Osteocyte (in vitro differentiated cells): ENCODE results near the gene ARHGEF19. TPM values are rescaled to one million over a fixed set of nuclear protein-coding genes. Genes with fewer than 3 reads are reported as not detected.
A peak's percentile ranks its signal among the peaks of the same experiment; 100 is the strongest.

Experiments used
- DNase-seq: peaks from one replicate; pipeline ENCODE4 v3.0.0; 2021; ENCODE audit warnings: mixed read lengths; ENCODE audit not compliant: unreplicated experiment; ENCODE audit errors: extremely low spot score
- H3K27ac Mint-ChIP-seq: one replicate; pipeline ENCODE4 v1.8.0; 2021; ENCODE audit warnings: mild to moderate bottlenecking, mixed read lengths; ENCODE audit not compliant: unreplicated experiment
- H3K27me3 Mint-ChIP-seq: one replicate; pipeline ENCODE4 v1.8.0; 2021; ENCODE audit warnings: mixed read lengths; ENCODE audit not compliant: unreplicated experiment
- H3K36me3 Mint-ChIP-seq: one replicate; pipeline ENCODE4 v1.8.0; 2021; ENCODE audit warnings: mixed read lengths; ENCODE audit not compliant: unreplicated experiment
- H3K4me1 Mint-ChIP-seq: one replicate; pipeline ENCODE4 v1.8.0; 2021; ENCODE audit warnings: mixed read lengths; ENCODE audit not compliant: unreplicated experiment
- H3K4me3 Mint-ChIP-seq: one replicate; pipeline ENCODE4 v1.8.0; 2021; ENCODE audit warnings: mild to moderate bottlenecking, moderate library complexity, mixed read lengths; ENCODE audit not compliant: unreplicated experiment
- H3K9me3 Mint-ChIP-seq: one replicate; pipeline ENCODE4 v1.8.0; 2021; ENCODE audit warnings: mixed read lengths; ENCODE audit not compliant: unreplicated experiment
- CTCF ChIP-seq: fragments of 200-600 bp; sonication (generic); IDR thresholded peaks from 2 replicates; pipeline ENCODE4 v1.5.0; 2021; ENCODE audit warnings: antibody characterized with exemption, mild to moderate bottlenecking, moderate library complexity
- total RNA-seq: library from RNA; stranded (reverse); gene quantifications from 2 replicates; pipeline ENCODE4 v1.2.1, GENCODE V29; 2021

The ARHGEF19 gene
- total RNA-seq, 1 donor from 2014 or later, result 8.5 TPM

- Mint-ChIP-seq H3K4me3 (peak within 1 kb of the TSS; percentile 93), H3K27me3 (no peaks in the 10 kb centered on the region), H3K27ac (peak within 1 kb of the TSS; percentile 92), H3K9me3 (no peaks in the 10 kb centered on the region), H3K36me3 (peaks cover 4% of the 10 kb centered on the region), H3K4me1 (peaks cover 38% of the 10 kb centered on the region)
- DNase-seq, result peak; percentile 93
- TF ChIP-seq CTCF, result no peak
These were observed 56.7 kb downstream of the ARHGEF19 start, which contains the start of gene EPHA2 for GRCh38 chr1:16155537-16156410. Gene EPHA2 (minus strand): TSS chr1:16156069. CDS start chr1:16155932, 137 bp downstream.

- no peaks in the 10 kb centered on the region for H3K27me3 Mint-ChIP-seq
- H3K36me3 Mint-ChIP-seq, result peaks cover 10% of the 10 kb centered on the region
- peaks cover 51% of the 10 kb centered on the region for H3K4me1 Mint-ChIP-seq
- H3K27ac Mint-ChIP-seq, result peak overlapping the region; percentile 95
- TF ChIP-seq CTCF, result no peak
- no peak for DNase-seq
- no peaks in the 10 kb centered on the region for H3K9me3 Mint-ChIP-seq
- H3K4me3 Mint-ChIP-seq, result peak overlapping the region; percentile 93
These were observed 58.3 kb downstream of the ARHGEF19 start for GRCh38 chr1:16153999-16154673.

GRCh38 chr1:16153096-16153998 is 59.1 kb downstream of the ARHGEF19 start:
- Mint-ChIP-seq H3K27me3 (no peaks in the 10 kb centered on the region), H3K4me1 (peaks cover 59% of the 10 kb centered on the region), H3K9me3 (no peaks in the 10 kb centered on the region), H3K36me3 (peaks cover 18% of the 10 kb centered on the region), H3K4me3 (peak overlapping the region; percentile 93), H3K27ac (peak overlapping the region; percentile 95)
- no peak for DNase-seq
- no peak for TF ChIP-seq CTCF

- H3K4me3 Mint-ChIP-seq, result peak overlapping the region; percentile 93
- peak overlapping the region; percentile 95 for H3K27ac Mint-ChIP-seq
- no peaks in the 10 kb centered on the region for H3K9me3 Mint-ChIP-seq
- no peak for TF ChIP-seq CTCF
- peaks cover 67% of the 10 kb centered on the region for H3K4me1 Mint-ChIP-seq
- peaks cover 25% of the 10 kb centered on the region for H3K36me3 Mint-ChIP-seq
- no peaks in the 10 kb centered on the region for H3K27me3 Mint-ChIP-seq
- no peak for DNase-seq
These were observed 59.9 kb downstream of the ARHGEF19 start for GRCh38 chr1:16152481-16153087.
